Left lung (tissue), 10 donors: ENCODE data around the gene SLC26A11. TPM values are rescaled to one million over a fixed set of nuclear protein-coding genes. Genes with fewer than 3 reads are reported as not detected.
A peak's percentile ranks its signal among the peaks of the same experiment; 100 is the strongest.
"Not testable (repeated sequence)": the region's sequence is repeated elsewhere in the genome, so short reads cannot be mapped to it uniquely, and the experiment has no call there.

Experiments
- ATAC-seq: fragments of 200-7000 bp; cut with Tn5 transposase; one replicate; pipeline ENCODE4 v1.9.1; 2020; ENCODE audit warnings: moderate library complexity
- DNase-seq, 4 donors: peaks; one replicate each; pipeline ENCODE4 v3.0.0-alpha.2; 2013 to 2020
- H3K27ac ChIP-seq, 2 donors: fragments of 200-600 bp; sonication (generic) in 1 of 2; one replicate each; pipeline versions ENCODE4 v1.5.0 to v1.8.0; 2020 to 2021
- H3K27me3 ChIP-seq, 2 donors: fragments of 200-600 bp; sonication (generic) in 1 of 2; one replicate each; pipeline versions ENCODE4 v1.5.0 to v1.8.0; 2020 to 2021
- H3K36me3 ChIP-seq, 2 donors: fragments of 200-600 bp; sonication (generic) in 1 of 2; one replicate each; pipeline versions ENCODE4 v1.5.0 to v1.8.0; 2020 to 2021
- H3K4me1 ChIP-seq, 2 donors: fragments of 200-600 bp; one replicate each; pipeline ENCODE4 v1.8.0; 2021
- H3K4me3 ChIP-seq, 2 donors: fragments of 200-600 bp; sonication (generic) in 1 of 2; one replicate each; pipeline versions ENCODE4 v1.5.0 to v1.8.0; 2020 to 2021; ENCODE audit warnings: mild to moderate bottlenecking in 1 of 2
- H3K9me3 ChIP-seq, 2 donors: fragments of 200-600 bp; sonication (generic) in 1 of 2; one replicate each; pipeline versions ENCODE4 v1.5.0 to v1.8.0; 2020 to 2021
- intact Hi-C, 2 donors: fragments of 100-400 bp; cut with DNase I; formaldehyde crosslinking; loops; one replicate each; pipeline versions ENCODE4 v1.11.2 to v1.14.2; 2022
- polyA plus RNA-seq, 6 donors: library from polyadenylated mRNA; unstranded; fragments of 120-200 nt; gene quantifications; one replicate each; pipeline ENCODE4 v1.2.1, GENCODE V29; 2013; ENCODE audit not compliant: insufficient read length in 6 of 6
- total RNA-seq, 2 donors: library from RNA; stranded (reverse); fragmentation: NEBNext Ultra II Directional; extraction: Animal tissue kit (Norgen Biotek cat#: 25700); gene quantifications; one replicate each; pipeline ENCODE4 v1.2.1, GENCODE V29; 2021
- TF ChIP-seq, protein P1 (sequence below), 2 donors: fragments of 200-600 bp; sonication (generic) in 1 of 2; IDR thresholded peaks; one replicate each; pipeline versions ENCODE4 v1.5.0 to v1.8.0; 2021; ENCODE audit warnings: antibody characterized with exemption in 2 of 2
- donor health status: DM: no; HTN: yes; CAD: no.
- donor health status: DM: no; HTN: no; CAD: no.

Gene SLC26A11
- total and polyA plus RNA-seq, 8 donors = 22.3 to 36.0 (median 24.6) TPM

- Histone ChIP-seq H3K9me3 (no peaks in the 10 kb centered on the region), H3K4me1 (peaks cover 4 to 8% of the 10 kb centered on the region in 2 donors), H3K27me3 (peaks cover 0 to 4% of the 10 kb centered on the region in 2 donors), H3K36me3 (no peaks in the 10 kb centered on the region), H3K4me3 (no peak overlapping the region), H3K27ac (no peak overlapping the region)
- TF ChIP-seq, protein P1, sequence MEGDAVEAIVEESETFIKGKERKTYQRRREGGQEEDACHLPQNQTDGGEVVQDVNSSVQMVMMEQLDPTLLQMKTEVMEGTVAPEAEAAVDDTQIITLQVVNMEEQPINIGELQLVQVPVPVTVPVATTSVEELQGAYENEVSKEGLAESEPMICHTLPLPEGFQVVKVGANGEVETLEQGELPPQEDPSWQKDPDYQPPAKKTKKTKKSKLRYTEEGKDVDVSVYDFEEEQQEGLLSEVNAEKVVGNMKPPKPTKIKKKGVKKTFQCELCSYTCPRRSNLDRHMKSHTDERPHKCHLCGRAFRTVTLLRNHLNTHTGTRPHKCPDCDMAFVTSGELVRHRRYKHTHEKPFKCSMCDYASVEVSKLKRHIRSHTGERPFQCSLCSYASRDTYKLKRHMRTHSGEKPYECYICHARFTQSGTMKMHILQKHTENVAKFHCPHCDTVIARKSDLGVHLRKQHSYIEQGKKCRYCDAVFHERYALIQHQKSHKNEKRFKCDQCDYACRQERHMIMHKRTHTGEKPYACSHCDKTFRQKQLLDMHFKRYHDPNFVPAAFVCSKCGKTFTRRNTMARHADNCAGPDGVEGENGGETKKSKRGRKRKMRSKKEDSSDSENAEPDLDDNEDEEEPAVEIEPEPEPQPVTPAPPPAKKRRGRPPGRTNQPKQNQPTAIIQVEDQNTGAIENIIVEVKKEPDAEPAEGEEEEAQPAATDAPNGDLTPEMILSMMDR (IDR thresholded peaks at IDR 0.05) = no peak
- ATAC-seq (no peak), DNase-seq (no peak)
- intact Hi-C loops = no loop called here
These were observed 25.1 kb upstream of the SLC26A11 start for GRCh38 chr17:80195141-80195540.

GRCh38 chr17:80195671-80196529, 24.3 kb upstream of the SLC26A11 start:
- Histone ChIP-seq H3K4me1 (peaks cover 4 to 8% of the 10 kb centered on the region in 2 donors), H3K36me3 (no peaks in the 10 kb centered on the region), H3K27ac (no peak overlapping the region), H3K27me3 (peaks cover 0 to 4% of the 10 kb centered on the region in 2 donors), H3K4me3 (no peak overlapping the region), H3K9me3 (no peaks in the 10 kb centered on the region)
- TF ChIP-seq, protein P1 (IDR thresholded peaks at IDR 0.05) = peak; percentile 90 to 91
- ATAC-seq = peak; percentile 43
- peak in 1 of 4 donors; percentile 87 for DNase-seq
- intact Hi-C loops = no loop called here

GRCh38 chr17:80196652-80197051, 23.6 kb upstream of the SLC26A11 start:
- H3K27ac ChIP-seq = no peak overlapping the region
- peaks cover 0 to 4% of the 10 kb centered on the region in 2 donors for H3K27me3 ChIP-seq
- H3K36me3 ChIP-seq = no peaks in the 10 kb centered on the region
- intact Hi-C loops = no loop called here
- no peaks in the 10 kb centered on the region for H3K9me3 ChIP-seq
- TF ChIP-seq, protein P1 (IDR thresholded peaks at IDR 0.05) = no peak
- no peak for ATAC-seq
- H3K4me1 ChIP-seq = peaks cover 2 to 4% of the 10 kb centered on the region in 2 donors
- no peak for DNase-seq
- H3K4me3 ChIP-seq = no peak overlapping the region

DNA sequence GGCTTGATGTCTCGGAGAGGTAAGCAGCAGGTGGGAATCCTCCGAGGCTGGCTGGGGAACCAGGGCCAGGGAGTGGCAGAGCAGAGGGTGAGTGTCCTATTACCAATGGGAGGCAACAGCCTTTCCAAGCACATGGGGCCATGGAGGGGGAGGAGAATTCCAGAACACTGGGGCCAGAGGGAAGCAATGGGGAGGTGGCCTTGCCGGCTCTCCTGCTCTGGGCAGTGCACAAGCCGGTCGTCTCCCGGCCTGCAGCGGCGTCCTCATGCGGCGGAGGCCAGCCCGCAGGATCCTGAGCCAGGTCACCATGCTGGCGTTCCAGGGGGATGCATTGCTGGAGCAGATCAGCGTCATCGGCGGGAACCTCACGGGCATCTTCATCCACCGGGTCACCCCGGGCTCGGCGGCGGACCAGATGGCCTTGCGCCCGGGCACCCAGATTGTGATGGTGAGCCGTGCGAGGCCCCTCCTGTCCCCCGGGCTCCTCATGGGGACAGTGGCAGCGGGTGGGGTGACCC, 22.0 kb upstream of the SLC26A11 start:
- intact Hi-C loops = no loop called here
- Histone ChIP-seq H3K4me3 (no peak overlapping the region), H3K9me3 (no peaks in the 10 kb centered on the region), H3K36me3 (no peaks in the 10 kb centered on the region), H3K27me3 (no peaks in the 10 kb centered on the region), H3K27ac (no peak overlapping the region), H3K4me1 (no peaks in the 10 kb centered on the region)
- TF ChIP-seq, protein P1 (IDR thresholded peaks at IDR 0.05) = no peak
- DNase-seq (no peak), ATAC-seq (no peak)

- H3K27me3 ChIP-seq, H3K36me3 ChIP-seq, DNase-seq, intact Hi-C loops, H3K4me3 ChIP-seq, H3K9me3 ChIP-seq, H3K27ac ChIP-seq, H3K4me1 ChIP-seq, ATAC-seq: not testable (repeated sequence)
These were observed 20.9 kb upstream of the SLC26A11 start for GRCh38 chr17:80199295-80199694.
